Breast epithelium (tissue), 4 donors: ENCODE results near the gene SDC3. TPM values are rescaled to one million over a fixed set of nuclear protein-coding genes. Genes with fewer than 3 reads are reported as not detected.

Source experiments
- DNase-seq, 2 donors: peaks; one replicate each; pipeline ENCODE4 v3.0.0-alpha.2; 2019; ENCODE audit warnings: low spot score in 2 of 2
- H3K27ac ChIP-seq, 2 donors: fragments of 200-600 bp; sonication (generic) in 1 of 2; one replicate each; pipeline ENCODE4 v1.5.1; 2016 to 2019; ENCODE audit warnings: mild to moderate bottlenecking in 1 of 2
- H3K27me3 ChIP-seq, 2 donors: fragments of 200-600 bp; sonication (generic) in 1 of 2; one replicate each; pipeline versions ENCODE4 v1.5.1 to v1.6.0; 2017 to 2019; ENCODE audit warnings: control low read depth in 1 of 2, mild to moderate bottlenecking in 1 of 2
- H3K36me3 ChIP-seq: fragments of 200-600 bp; one replicate; pipeline ENCODE4 v1.5.1; 2019
- H3K4me1 ChIP-seq, 2 donors: fragments of 200-600 bp; sonication (generic); one replicate each; pipeline ENCODE4 v1.5.1; 2016 to 2019; ENCODE audit warnings: control low read depth in 1 of 2
- H3K4me3 ChIP-seq, 3 donors: fragments of 200-600 bp; sonication (generic); 1 replicate in 2 of 3; 2 replicates in 1 of 3; pipeline ENCODE4 v1.5.1; 2016 to 2019; ENCODE audit warnings: mild to moderate bottlenecking in 3 of 3, moderate library complexity in 2 of 3
- H3K9me3 ChIP-seq, 2 donors: fragments of 200-600 bp; sonication (generic) in 1 of 2; one replicate each; pipeline ENCODE4 v1.5.1; 2016 to 2019; ENCODE audit warnings: control low read depth in 1 of 2
- CTCF ChIP-seq, 3 donors: fragments of 450-650 bp; IDR thresholded peaks; one replicate each; pipeline ENCODE4 v1.5.1; 2016 to 2017; ENCODE audit warnings: antibody characterized with exemption in 3 of 3, mild to moderate bottlenecking in 3 of 3, moderate library complexity in 3 of 3
- POLR2A ChIP-seq: fragments of 450-650 bp; IDR thresholded peaks from one replicate; pipeline ENCODE4 v1.6.1; 2016; ENCODE audit warnings: antibody characterized with exemption, mild to moderate bottlenecking, moderate library complexity
- POLR2AphosphoS5 ChIP-seq, 3 donors: sonication (generic); formaldehyde crosslinking; IDR thresholded peaks; one replicate each; pipeline ENCODE4 v1.6.1; 2017; ENCODE audit warnings: antibody characterized with exemption in 3 of 3
- intact Hi-C: fragments of 100-400 bp; cut with DNase I; formaldehyde crosslinking; loops from one replicate; pipeline ENCODE4 v1.15.1; 2023; ENCODE audit warnings: low total_unique reads
- total RNA-seq, 3 donors: library from RNA; depleted of rRNA; stranded (reverse); fragments of >200 nt; gene quantifications; one replicate each; pipeline ENCODE4 v1.1.0, GENCODE V29; 2016

SDC3 gene
- total RNA-seq, 3 donors from 2014 or later, result 16.5 to 37.8 (median 26.2) TPM

- H3K4me3 ChIP-seq, result no peak overlapping the region
- no peak for TF ChIP-seq POLR2AphosphoS5 (IDR thresholded peaks at IDR 0.05)
- TF ChIP-seq POLR2A, result no peak
- no peak for TF ChIP-seq CTCF (IDR thresholded peaks at IDR 0.05)
- no peak for DNase-seq
- intact Hi-C loops, result no loop called here
- H3K27ac ChIP-seq, result no peak overlapping the region
- no peaks in the 10 kb centered on the region for H3K36me3 ChIP-seq
- no peaks in the 10 kb centered on the region for H3K27me3 ChIP-seq
- H3K9me3 ChIP-seq, result peaks cover 12 to 14% of the 10 kb centered on the region in 2 donors
- H3K4me1 ChIP-seq, result peaks cover 0 to 5% of the 10 kb centered on the region in 2 donors
These were observed 35.7 kb downstream of the SDC3 start for GRCh38 chr1:30872948-30873263.

GRCh38 chr1:30872033-30872947 is 36.3 kb downstream of the SDC3 start:
- intact Hi-C loops, result no loop called here
- DNase-seq, result no peak
- H3K27ac ChIP-seq, result no peak overlapping the region
- TF ChIP-seq CTCF (IDR thresholded peaks at IDR 0.05) (no peak), POLR2AphosphoS5 (IDR thresholded peaks at IDR 0.05) (no peak), POLR2A (no peak)
- H3K36me3 ChIP-seq, result no peaks in the 10 kb centered on the region
- H3K4me1 ChIP-seq, result peaks cover 0 to 5% of the 10 kb centered on the region in 2 donors
- no peaks in the 10 kb centered on the region for H3K27me3 ChIP-seq
- peaks cover 12 to 14% of the 10 kb centered on the region in 2 donors for H3K9me3 ChIP-seq
- no peak overlapping the region for H3K4me3 ChIP-seq

- no peaks in the 10 kb centered on the region for H3K27me3 ChIP-seq
- no peak overlapping the region for H3K27ac ChIP-seq
- DNase-seq, result no peak
- no peak overlapping the region for H3K4me3 ChIP-seq
- no peaks in the 10 kb centered on the region for H3K4me1 ChIP-seq
- TF ChIP-seq POLR2A, result no peak
- TF ChIP-seq CTCF (IDR thresholded peaks at IDR 0.05), result no peak
- TF ChIP-seq POLR2AphosphoS5 (IDR thresholded peaks at IDR 0.05), result no peak
- intact Hi-C loops, result no loop called here
- H3K9me3 ChIP-seq, result peaks cover 12 to 14% of the 10 kb centered on the region in 2 donors
- H3K36me3 ChIP-seq, result no peaks in the 10 kb centered on the region
These were observed 37.2 kb downstream of the SDC3 start for GRCh38 chr1:30871276-30871871.

- Histone ChIP-seq H3K27ac (no peak overlapping the region), H3K27me3 (no peaks in the 10 kb centered on the region), H3K9me3 (peaks cover 12 to 14% of the 10 kb centered on the region in 2 donors), H3K4me1 (no peaks in the 10 kb centered on the region), H3K36me3 (no peaks in the 10 kb centered on the region), H3K4me3 (no peak overlapping the region)
- intact Hi-C loops, result no loop called here
- TF ChIP-seq POLR2A (no peak), POLR2AphosphoS5 (IDR thresholded peaks at IDR 0.05) (no peak), CTCF (IDR thresholded peaks at IDR 0.05) (no peak)
- no peak for DNase-seq
These were observed 37.9 kb downstream of the SDC3 start for GRCh38 chr1:30870656-30871055.

- TF ChIP-seq POLR2AphosphoS5 (IDR thresholded peaks at IDR 0.05), result no peak
- no peak for TF ChIP-seq POLR2A
- no peak for TF ChIP-seq CTCF (IDR thresholded peaks at IDR 0.05)
- intact Hi-C loops, result no loop called here
- no peak for DNase-seq
- Histone ChIP-seq H3K4me3 (no peak overlapping the region), H3K4me1 (no peaks in the 10 kb centered on the region), H3K9me3 (peaks cover 12 to 14% of the 10 kb centered on the region in 2 donors), H3K27ac (no peak overlapping the region), H3K27me3 (no peaks in the 10 kb centered on the region), H3K36me3 (no peaks in the 10 kb centered on the region)
These were observed 38.5 kb downstream of the SDC3 start for GRCh38 chr1:30870035-30870434.
